GM18909 (cell line): ENCODE results near the gene P2RY2.

Experiments
- ATAC-seq: cut with Tn5 transposase; IDR thresholded peaks from one replicate; pipeline ENCODE4 v1.9.1; 2021; ENCODE audit warnings: mild to moderate bottlenecking; ENCODE audit not compliant: unreplicated experiment, poor library complexity

Gene P2RY2

DNA sequence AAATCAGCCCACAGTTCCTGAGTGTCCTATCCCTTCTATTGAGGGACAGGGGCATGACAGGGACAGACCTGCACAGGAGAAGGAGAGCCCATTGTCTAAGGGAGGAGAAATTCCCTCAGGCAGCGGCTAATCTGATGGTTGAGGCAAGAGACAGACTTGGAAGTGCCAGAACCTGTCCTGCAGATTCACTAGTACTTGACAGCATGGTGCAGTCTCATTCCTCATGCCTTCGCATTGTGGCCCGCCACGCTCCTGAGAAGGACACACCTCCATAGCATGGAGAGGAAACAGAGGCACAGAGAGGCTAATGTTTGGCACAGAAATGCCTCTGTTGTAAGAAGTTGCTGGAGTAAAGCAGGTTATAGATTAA is 57.3 kb downstream of the P2RY2 start:
- no peak for ATAC-seq

DNA sequence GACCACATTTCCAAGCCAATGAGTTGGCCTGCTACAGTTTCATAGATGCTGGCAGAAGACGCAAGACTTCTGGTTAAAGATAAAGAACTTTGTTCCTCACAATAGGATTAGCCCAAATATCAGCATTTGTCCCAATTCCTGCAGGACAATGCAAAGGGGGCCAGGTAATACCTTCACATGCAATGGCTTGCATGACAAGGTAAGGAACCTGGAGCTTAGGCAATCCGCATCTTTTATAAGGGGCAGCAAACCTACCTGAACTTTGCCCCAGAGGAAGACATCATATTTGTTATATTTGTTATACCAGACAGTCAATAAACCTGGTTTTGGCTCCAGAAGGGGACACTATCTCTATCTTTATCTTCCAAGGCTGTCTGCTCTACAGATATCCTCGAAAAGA is 59.4 kb downstream of the P2RY2 start:
- no peak for ATAC-seq

DNA sequence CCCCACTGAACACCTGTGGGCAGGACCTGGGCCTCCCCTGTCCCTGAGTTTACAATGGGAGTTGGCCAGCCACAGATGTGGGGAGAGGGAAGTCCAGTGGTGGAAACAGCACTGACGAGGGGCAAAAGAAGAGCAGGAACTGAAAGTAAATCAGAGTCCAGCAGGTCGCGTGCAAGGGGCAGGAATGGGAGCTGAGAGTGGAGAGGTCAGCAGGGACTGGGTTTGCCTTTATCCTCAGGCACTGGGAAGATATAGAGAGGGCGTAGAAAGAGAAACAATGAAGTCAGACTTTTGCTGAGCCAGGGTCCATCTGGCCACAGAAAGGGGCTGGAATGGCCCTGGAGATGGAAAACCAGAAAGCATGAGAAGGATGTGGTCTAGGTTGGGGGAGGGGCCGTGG is 62.5 kb downstream of the P2RY2 start:
- ATAC-seq = no peak

DNA sequence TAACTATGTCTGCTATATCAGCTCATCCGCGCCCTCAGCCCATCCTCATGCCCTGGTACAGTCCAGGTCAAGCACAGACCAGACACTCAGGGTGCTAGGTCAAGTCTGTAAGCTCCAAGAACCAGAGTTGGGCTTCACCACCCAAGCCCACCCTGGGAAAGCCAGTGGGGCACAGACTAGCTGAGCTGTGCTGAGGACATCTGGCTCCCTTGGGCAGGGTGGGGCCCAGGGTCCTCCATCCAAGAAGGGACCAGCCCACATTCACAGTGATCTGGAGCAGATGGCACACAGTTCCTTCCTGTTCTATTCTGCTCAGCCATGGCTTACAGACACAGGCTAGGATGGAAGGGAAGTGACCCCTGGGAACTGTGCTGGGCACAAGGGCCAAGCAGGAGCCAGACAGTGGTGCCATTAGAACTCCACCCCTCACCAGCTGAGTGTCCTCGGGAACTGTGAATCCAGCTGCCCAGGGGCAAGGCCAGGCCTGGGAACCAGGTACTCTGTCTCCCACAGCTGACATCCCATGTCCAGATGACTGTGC is 63.2 kb downstream of the P2RY2 start:
- ATAC-seq = no peak

DNA sequence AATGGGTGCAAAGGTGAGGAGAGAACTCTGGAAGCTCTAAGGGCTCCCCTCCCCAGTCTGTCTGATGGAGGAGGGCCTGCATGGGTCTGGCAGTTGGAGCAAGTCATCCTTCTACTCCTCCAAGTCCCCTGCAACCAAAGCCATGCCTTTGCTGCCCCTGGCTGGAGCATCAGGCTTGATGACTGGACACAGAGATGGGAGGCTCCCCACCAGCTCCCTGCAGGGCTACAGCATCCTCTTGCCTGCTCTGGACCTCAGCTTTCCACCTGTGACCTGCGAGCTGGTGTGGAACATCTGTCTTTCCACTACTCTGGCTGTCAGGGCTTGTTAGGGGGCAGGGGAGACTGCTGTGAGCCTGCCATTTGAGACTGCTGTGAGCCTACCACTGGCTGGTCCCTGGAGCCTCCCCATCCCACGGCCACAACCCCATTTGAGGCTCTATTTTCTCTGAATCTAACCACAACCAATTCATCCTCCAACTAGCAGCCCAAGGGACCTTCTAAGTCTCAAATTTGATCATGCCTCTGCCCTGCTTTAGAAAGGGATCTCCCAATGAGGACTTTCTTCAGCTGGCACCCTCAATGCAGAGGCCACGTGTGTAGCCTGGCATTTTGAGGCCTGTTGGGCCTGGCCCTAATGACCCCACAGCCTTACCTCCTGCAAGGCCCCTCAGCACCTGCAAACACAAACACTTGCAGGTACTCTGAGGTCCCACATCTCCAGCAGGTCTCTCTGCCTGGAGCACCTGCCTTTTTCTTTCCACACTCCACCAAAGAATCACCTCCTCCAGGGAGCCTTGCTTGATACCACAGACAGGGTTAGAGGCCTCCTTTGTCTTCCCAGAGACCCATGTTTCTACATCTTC is 63.9 kb downstream of the P2RY2 start:
- ATAC-seq = no peak

DNA sequence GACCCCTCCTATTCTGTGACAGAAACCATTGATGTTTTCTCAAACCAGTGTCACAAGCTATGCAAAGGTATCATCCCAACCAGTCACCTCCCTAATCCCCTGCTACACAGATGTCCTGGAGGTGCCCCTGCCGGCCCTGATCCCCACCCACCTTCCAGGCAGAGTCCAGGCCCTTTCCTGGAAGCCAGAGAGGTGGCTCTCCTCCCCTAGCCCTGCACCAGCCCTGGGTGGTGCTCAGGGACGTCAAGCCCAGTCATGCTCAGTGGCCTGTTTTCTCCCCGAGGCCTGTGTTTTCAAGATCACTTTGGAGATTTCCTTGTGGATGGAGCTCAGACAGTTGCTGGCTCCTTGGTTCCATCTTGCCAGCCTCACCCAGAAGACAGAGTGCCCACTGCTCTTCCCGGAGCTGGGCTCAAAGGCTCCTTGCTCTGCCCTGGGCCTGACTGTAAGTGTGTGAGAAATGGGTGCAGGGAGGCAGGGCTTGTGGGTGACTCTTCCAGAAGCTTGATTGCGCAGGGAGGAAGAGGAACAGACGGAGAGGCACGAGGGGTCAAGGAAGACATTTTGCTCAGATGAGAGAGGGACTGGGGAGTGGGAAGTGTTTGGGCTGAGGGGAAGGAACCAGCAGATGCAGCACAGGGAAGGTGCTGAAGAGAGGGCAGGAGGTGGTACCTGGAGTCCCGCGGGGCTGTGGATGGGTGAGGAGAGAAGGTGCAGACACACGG is 65.4 kb downstream of the P2RY2 start:
- ATAC-seq = no peak

DNA sequence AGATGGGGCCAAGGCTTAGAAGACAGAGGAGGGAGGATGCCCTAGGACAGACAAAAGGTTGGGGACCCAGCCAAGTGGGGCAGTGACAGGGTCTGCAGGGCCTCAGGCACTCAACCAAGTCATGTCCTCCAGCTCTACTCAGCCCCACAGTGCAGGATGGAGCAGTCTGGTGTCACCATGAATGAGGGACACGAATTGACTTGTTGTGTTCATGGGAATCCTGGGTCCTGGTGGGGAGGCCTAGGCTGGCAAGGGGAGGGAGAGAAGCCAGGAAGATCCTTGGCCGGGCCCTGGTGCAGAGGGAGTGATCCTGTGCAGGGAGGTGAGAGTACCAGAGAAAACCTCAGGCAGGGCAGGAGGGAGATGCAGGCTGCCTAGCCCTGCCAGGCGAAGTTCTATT is 66.0 kb downstream of the P2RY2 start:
- no peak for ATAC-seq

DNA sequence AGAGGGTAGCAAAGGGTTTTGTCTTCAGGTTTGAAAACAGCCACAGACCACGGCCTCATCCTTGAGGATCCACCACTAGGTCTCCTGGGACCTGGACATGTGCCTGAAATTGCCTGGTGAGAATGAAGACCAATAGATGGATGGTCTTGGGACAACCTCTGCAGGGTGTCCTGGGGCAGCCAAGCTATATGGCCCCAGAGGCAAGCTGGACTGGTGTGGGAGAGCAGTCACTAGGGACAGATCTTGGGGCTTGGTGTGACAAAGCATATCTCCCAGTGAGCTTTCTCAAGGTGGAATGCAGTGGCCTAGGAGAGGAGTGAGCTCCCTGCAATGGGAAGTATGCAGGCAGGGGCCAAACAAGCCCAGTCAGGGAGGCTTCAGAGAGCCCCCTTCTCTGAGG is 67.6 kb downstream of the P2RY2 start:
- ATAC-seq = no peak
